Endodermal cell (in vitro differentiated cells): Measurements from ENCODE around the gene CR1. TPM values are rescaled to one million over a fixed set of nuclear protein-coding genes. Genes with fewer than 3 reads are reported as not detected.
"Not testable (repeated sequence)": the region's sequence is repeated elsewhere in the genome, so short reads cannot be mapped to it uniquely, and the experiment has no call there.

Source experiments
- DNase-seq: peaks from one replicate; pipeline ENCODE4 v3.0.0-alpha.2; 2017
- H3K27ac ChIP-seq: 2 replicates; pipeline ENCODE4 v1.5.1; 2013; ENCODE audit warnings: mild to moderate bottlenecking, low read depth, low read length, moderate library complexity
- H3K27me3 ChIP-seq: 2 replicates; pipeline ENCODE4 v1.6.1; 2013; ENCODE audit warnings: mild to moderate bottlenecking, low read length, moderate library complexity; ENCODE audit not compliant: insufficient read depth, control insufficient read depth, poor library complexity, severe bottlenecking
- H3K36me3 ChIP-seq: 2 replicates; pipeline ENCODE4 v1.7.0; 2013; ENCODE audit warnings: mild to moderate bottlenecking, low read length, moderate library complexity; ENCODE audit not compliant: control insufficient read depth, insufficient read depth
- H3K4me1 ChIP-seq: one replicate; pipeline ENCODE4 v1.7.0; 2013; ENCODE audit warnings: low read length; ENCODE audit not compliant: control insufficient read depth, insufficient read depth
- H3K4me3 ChIP-seq: 2 replicates; pipeline ENCODE4 v1.5.1; 2013; ENCODE audit warnings: mild to moderate bottlenecking, low read length, moderate library complexity
- H3K9ac ChIP-seq: 2 replicates; pipeline ENCODE4 v1.6.1; 2013; ENCODE audit warnings: mild to moderate bottlenecking, low read length, moderate library complexity; ENCODE audit not compliant: poor library complexity, severe bottlenecking; ENCODE audit errors: extremely low read depth
- H3K9me3 ChIP-seq: 2 replicates; pipeline ENCODE4 v1.6.1; 2013; ENCODE audit warnings: mild to moderate bottlenecking, low read length, moderate library complexity; ENCODE audit not compliant: control insufficient read depth
- H3K27ac Mint-ChIP-seq: 2 replicates; pipeline ENCODE4 v1.8.0; 2020; ENCODE audit warnings: mixed read lengths
- H3K27me3 Mint-ChIP-seq: 2 replicates; pipeline ENCODE4 v1.8.0; 2021; ENCODE audit warnings: mild to moderate bottlenecking, mixed read lengths; ENCODE audit not compliant: insufficient read depth
- H3K36me3 Mint-ChIP-seq: 2 replicates; pipeline ENCODE4 v1.8.0; 2020; ENCODE audit warnings: low read depth, mixed read lengths
- H3K4me1 Mint-ChIP-seq: 2 replicates; pipeline ENCODE4 v1.8.0; 2020; ENCODE audit warnings: mixed read lengths
- H3K4me3 Mint-ChIP-seq: 2 replicates; pipeline ENCODE4 v1.8.0; 2020; ENCODE audit warnings: mild to moderate bottlenecking, moderate library complexity, mixed read lengths
- H3K9me3 Mint-ChIP-seq: 2 replicates; pipeline ENCODE4 v1.8.0; 2020; ENCODE audit warnings: mild to moderate bottlenecking, mixed read lengths
- WGBS, 2 experiments: methylation state at CpG; one replicate each; pipeline versions ENCODE4 v1.1.5 to v1.1.7; 2013; ENCODE audit warnings: missing lambda C conversion rate in 2 of 2, mixed read lengths in 1 of 2; ENCODE audit not compliant: insufficient coverage in 1 of 2, insufficient read length in 1 of 2; 5-methylcytosine and 5-hydroxymethylcytosine counted together
- total RNA-seq, 2 donors: library from RNA; stranded (reverse); fragmentation: NEBNext Ultra II Directional in 1 of 2; extraction: Animal tissue kit (Norgen Biotek cat#: 25700) in 1 of 2; gene quantifications; 2 replicates in 1 of 2; 3 replicates in 1 of 2; pipeline ENCODE4 v1.2.1, GENCODE V29; 2021
- TF ChIP-seq, protein P1 (sequence below): fragments of 200-600 bp; sonication (generic); conservative IDR thresholded peaks from 2 replicates; pipeline ENCODE4 v1.5.0; 2021; ENCODE audit warnings: antibody characterized with exemption, mild to moderate bottlenecking

CR1 gene
- total RNA-seq, 2 donors from 2014 or later, result 0.07 TPM; not detected in 1

DNA sequence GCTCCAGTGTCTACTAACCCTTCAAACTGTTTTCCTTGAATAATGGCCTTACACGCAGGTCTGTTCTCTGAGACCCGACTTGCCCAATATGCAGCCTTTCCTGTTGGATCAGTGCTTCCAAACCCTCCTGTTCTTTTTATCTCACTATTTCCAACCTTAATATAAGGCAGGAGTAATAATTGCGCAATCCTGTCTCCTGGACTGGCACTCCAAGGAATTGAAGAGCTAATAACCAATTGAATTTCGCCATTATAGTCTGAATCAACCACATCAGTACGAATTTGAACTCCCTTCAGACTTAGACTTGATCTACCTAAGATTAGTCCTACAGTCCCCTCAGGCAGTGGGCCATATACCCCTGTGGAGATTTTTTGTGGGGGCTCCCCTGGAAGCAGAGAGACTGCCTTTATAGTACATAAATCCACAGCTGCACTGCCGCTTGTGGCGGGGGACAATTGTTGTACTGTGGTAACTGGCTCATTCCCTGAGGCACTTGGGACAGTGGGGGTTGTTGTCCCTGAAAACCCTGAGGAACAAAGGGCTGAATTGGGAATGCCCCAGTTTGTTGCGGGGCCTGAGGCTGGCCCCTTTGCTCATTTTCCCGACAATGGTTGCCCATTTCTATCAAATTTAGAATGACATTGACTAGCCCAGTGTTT, 142.7 kb downstream of the CR1 start:
- not testable (repeated sequence) for H3K9ac ChIP-seq
- WGBS, 2 experiments, result 92 to 97% methylated on average over 6 to 9 of the region's 9 CpGs

DNA sequence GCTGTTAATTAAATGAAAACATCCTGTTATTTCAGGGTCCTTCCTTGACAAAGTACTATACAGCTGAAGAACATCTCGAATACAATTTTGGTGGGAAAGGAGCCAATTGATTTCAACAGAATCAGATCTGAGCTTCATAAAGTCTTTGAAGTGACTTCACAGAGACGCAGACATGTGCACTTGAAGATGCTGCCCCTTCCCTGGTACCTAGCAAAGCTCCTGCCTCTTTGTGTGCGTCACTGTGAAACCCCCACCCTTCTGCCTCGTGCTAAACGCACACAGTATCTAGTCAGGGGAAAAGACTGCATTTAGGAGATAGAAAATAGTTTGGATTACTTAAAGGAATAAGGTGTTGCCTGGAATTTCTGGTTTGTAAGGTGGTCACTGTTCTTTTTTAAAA, 143.4 kb downstream of the CR1 start:
- 90 to 94% methylated on average over 2 to 5 of the region's 5 CpGs for WGBS, 2 experiments
- H3K36me3 ChIP-seq, H3K27ac ChIP-seq, H3K4me1 ChIP-seq, H3K27me3 ChIP-seq, H3K9me3 Mint-ChIP-seq, H3K9ac ChIP-seq, H3K4me3 ChIP-seq, H3K9me3 ChIP-seq, H3K4me3 Mint-ChIP-seq, DNase-seq, H3K27ac Mint-ChIP-seq, H3K27me3 Mint-ChIP-seq, H3K36me3 Mint-ChIP-seq: not testable (repeated sequence)
- H3K4me1 Mint-ChIP-seq, result peaks cover 20% of the 10 kb centered on the region

More for the DNA sequence above, 142.7 kb downstream of the CR1 start:
- H3K27ac ChIP-seq, H3K36me3 ChIP-seq, H3K27me3 Mint-ChIP-seq, H3K36me3 Mint-ChIP-seq, H3K4me3 ChIP-seq, H3K9me3 Mint-ChIP-seq, DNase-seq, H3K4me1 ChIP-seq, H3K27me3 ChIP-seq, H3K27ac Mint-ChIP-seq, H3K9me3 ChIP-seq, H3K4me3 Mint-ChIP-seq: not testable (repeated sequence)
- peaks cover 22% of the 10 kb centered on the region for H3K4me1 Mint-ChIP-seq

DNA sequence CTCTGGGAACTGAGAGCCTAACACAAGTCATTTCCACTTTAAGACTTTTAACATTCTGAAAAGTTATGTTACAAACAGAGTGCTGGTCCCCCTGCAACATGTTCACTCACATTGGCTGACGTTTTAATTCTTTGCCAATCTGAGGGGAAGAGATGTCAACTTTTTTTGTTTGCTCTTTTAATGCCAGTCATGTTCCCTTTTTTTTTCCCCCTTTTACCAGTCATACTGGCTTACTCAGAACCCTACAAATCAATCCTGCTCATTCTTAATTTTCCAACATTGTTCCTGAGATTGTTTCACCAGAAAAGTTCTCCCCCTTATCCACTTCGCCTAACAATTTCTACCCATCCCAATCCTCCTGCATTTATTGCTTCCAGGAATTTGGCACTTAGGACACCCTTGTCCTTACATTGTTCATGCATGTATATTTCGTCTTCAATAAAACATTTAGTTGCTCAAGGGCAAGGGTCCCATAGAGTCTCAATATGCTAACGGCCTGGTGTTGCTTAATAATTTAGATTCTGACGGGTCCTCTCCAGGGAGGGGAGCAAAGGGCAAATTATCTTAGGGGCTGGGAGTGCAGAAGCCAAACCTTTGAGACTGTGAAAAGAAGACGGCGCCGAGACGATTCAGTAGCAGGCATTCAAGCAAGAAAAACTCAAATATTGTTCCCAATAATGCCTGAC, 148.4 kb downstream of the CR1 start:
- TF ChIP-seq, protein P1, sequence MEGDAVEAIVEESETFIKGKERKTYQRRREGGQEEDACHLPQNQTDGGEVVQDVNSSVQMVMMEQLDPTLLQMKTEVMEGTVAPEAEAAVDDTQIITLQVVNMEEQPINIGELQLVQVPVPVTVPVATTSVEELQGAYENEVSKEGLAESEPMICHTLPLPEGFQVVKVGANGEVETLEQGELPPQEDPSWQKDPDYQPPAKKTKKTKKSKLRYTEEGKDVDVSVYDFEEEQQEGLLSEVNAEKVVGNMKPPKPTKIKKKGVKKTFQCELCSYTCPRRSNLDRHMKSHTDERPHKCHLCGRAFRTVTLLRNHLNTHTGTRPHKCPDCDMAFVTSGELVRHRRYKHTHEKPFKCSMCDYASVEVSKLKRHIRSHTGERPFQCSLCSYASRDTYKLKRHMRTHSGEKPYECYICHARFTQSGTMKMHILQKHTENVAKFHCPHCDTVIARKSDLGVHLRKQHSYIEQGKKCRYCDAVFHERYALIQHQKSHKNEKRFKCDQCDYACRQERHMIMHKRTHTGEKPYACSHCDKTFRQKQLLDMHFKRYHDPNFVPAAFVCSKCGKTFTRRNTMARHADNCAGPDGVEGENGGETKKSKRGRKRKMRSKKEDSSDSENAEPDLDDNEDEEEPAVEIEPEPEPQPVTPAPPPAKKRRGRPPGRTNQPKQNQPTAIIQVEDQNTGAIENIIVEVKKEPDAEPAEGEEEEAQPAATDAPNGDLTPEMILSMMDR, result no peak
- Histone ChIP-seq H3K27ac (no peak overlapping the region), H3K27me3 (no peaks in the 10 kb centered on the region), H3K4me3 (no peak overlapping the region), H3K36me3 (no peaks in the 10 kb centered on the region), H3K4me1 (peaks cover 10% of the 10 kb centered on the region), H3K9ac (no peak overlapping the region), H3K9me3 (no peaks in the 10 kb centered on the region)
- no peak overlapping the region for H3K4me3 Mint-ChIP-seq
- no peaks in the 10 kb centered on the region for H3K9me3 Mint-ChIP-seq
- H3K27me3 Mint-ChIP-seq, result no peaks in the 10 kb centered on the region
- H3K36me3 Mint-ChIP-seq, result no peaks in the 10 kb centered on the region
- DNase-seq, result no peak
- 79 to 86% methylated on average over 5 to 9 of the region's 9 CpGs for WGBS, 2 experiments
- H3K4me1 Mint-ChIP-seq, result peaks cover 35% of the 10 kb centered on the region
- H3K27ac Mint-ChIP-seq, result no peak overlapping the region

DNA sequence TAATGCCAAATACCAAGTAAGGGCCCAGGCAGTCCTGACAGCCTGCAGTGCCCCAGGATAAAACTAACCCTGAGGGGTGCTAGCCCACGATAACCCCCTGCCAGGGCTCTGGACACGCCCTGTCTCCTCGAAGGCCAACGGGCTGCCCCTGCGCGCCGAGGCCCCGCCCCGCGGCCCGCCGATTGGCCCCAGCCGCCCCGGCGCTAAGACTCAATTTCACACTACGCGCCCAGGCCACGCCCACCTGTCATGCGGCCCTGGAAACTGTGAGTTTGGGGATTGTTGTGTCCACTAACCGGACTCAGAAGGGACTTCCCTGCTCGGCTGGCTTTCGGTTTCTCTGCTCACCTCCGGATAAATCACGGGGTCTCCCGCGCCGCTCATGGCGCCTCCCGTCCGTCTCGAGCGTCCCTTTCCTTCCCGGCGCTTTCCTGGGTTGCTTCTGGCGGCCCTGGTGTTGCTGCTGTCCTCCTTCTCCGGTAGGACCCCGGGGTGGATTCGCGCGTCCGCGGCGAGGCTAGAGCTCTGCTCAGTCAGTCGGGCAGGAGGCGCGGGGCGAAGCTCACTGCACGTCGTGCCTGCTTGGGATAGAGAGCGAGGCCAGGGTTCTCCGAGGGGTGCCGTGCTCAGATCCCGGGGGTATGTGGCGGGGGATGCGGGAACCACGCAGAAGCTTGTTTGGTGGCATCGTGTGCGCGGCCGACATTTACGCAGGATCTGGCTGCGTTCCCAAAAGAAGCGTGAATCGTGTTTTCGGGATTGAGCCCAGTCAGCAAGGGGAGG, 149.1 kb downstream of the CR1 start, which contains the start of gene CR1L:
Gene CR1L (plus strand): TSS at position 282 of the 783 bp plus-strand sequence. CDS start 101 bp downstream, at position 383.
- Histone ChIP-seq H3K4me3 (peak within 1 kb of the TSS; percentile 47), H3K36me3 (no peaks in the 10 kb centered on the region), H3K27me3 (no peaks in the 10 kb centered on the region), H3K4me1 (peaks cover 10% of the 10 kb centered on the region), H3K9ac (no peak within 1 kb of the TSS), H3K27ac (no peak within 1 kb of the TSS), H3K9me3 (no peaks in the 10 kb centered on the region)
- peak within 1 kb of the TSS; percentile 50 for H3K4me3 Mint-ChIP-seq
- whole genome bisulfite sequencing, 2 experiments, result 75 to 86% methylated on average over 48 to 65 of the region's 65 CpGs
- no peak within 1 kb of the TSS for H3K27ac Mint-ChIP-seq
- peak; percentile 60 for DNase-seq
- H3K36me3 Mint-ChIP-seq, result no peaks in the 10 kb centered on the region
- TF ChIP-seq, protein P1, result no peak
- H3K4me1 Mint-ChIP-seq, result peaks cover 42% of the 10 kb centered on the region
- H3K27me3 Mint-ChIP-seq, result no peaks in the 10 kb centered on the region
- H3K9me3 Mint-ChIP-seq, result no peaks in the 10 kb centered on the region
